Measurements from ENCODE around the gene SPAM1.
"Not testable (repeated sequence)": the region's sequence is repeated elsewhere in the genome, so short reads cannot be mapped to it uniquely, and the experiment has no call there.

Gene SPAM1

DNA sequence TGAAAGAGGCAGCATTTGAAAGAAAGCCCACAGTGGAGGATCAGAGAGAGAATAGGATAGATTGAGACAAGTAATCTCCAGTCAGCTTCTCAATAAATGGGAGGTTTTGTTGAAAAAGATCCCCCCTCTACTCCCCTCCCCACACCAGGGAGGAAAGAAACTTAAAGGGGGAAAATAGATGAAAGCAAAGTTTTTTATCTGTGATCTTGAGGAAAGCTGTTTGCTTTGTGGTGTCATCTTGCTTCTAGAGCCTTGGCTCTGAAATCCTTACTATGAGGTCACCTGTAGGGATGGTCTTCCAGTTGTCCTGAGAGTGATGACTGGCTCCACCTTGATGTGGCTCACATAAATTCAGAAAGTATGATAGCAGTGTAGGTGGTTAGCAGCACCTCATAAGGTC, at the start of gene SPAM1:
TSS of gene SPAM1 (plus strand) at position 301 of the 400 bp plus-strand sequence. CDS start 28,330 bp downstream, outside the sequence.
- in situ Hi-C loops (cut with MboI; ENCODE audit: low sequenced_read_pairs), result no loop called here

- in situ Hi-C loops (cut with MboI; ENCODE audit: low sequenced_read_pairs), result no loop called here
Measured at GRCh38 chr7:123876557-123877256, 48.3 kb upstream of the SPAM1 start.

- in situ Hi-C loops (cut with MboI; ENCODE audit: low sequenced_read_pairs), result no loop called here
Measured at GRCh38 chr7:123879628-123880027, 45.4 kb upstream of the SPAM1 start.

DNA sequence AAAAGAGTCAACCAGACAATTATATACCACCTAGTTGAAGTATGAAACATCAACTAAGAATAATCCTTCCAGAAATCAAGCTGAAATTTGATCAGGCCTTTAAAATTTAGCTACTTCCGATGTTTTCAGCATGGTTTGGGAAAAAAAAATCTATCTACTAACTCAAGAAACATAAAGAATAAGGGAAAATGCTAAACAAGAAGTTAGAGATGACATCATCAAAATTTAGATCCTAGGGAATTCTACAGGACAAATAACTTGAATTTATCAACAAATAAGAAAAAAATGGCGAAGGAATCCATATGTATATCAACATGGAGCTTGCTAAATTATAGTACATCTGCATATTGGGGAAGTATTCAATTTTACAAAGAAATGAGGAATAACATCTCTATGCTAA, 43.7 kb upstream of the SPAM1 start:
- in situ Hi-C loops (cut with MboI; ENCODE audit: low sequenced_read_pairs), result no loop called here

DNA sequence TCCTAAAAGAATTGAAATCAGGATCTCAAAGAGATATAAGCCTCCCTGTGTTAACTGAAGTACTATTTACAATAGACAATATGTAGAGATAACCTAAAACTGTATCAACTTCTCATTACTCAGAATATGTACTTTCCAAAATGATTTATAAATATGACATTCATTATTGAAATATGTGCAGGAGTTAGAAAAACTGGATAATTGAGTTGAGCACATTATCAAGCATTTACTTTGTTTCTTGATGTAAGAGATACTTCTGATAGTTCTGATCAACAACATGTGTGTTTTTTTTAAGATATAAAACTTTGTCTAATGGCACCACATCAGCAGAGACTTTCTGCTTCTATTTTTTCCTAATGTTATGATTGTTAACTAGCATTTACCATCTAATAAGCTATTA, 41.9 kb upstream of the SPAM1 start:
- in situ Hi-C loops (cut with MboI; ENCODE audit: low sequenced_read_pairs), result no loop called here

DNA sequence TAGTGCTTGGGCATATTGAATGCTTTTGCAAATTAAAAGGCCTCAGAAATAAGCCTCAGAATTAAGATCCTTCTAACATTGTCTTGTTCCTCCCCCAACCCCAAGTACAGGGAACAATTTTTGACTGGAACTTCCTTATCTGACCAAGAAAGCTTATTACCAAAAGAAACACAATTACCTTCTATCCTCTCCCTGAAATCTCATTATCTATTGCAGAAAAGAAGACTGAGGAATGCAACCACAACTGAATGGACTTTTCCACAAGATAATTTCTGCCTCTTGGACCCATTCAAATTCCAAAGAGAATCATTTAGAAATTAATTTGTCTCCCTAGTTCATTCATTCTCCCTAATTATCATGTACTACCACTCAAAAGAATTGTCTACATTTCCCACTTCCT, 36.8 kb upstream of the SPAM1 start:
- in situ Hi-C loops (cut with MboI; ENCODE audit: low sequenced_read_pairs), result no loop called here

GRCh38 chr7:123894753-123895152, 30.3 kb upstream of the SPAM1 start:
- in situ Hi-C loops (cut with MboI; ENCODE audit: low sequenced_read_pairs), result not testable (repeated sequence)

- in situ Hi-C loops (cut with MboI; ENCODE audit: low sequenced_read_pairs), result no loop called here
Measured at GRCh38 chr7:123901101-123901500, 23.9 kb upstream of the SPAM1 start.

GRCh38 chr7:123905714-123906113, 19.3 kb upstream of the SPAM1 start:
- in situ Hi-C loops (cut with MboI; ENCODE audit: low sequenced_read_pairs), result no loop called here

- in situ Hi-C loops (cut with MboI; ENCODE audit: low sequenced_read_pairs), result no loop called here
Measured at GRCh38 chr7:123916240-123916724, 8.8 kb upstream of the SPAM1 start.

DNA sequence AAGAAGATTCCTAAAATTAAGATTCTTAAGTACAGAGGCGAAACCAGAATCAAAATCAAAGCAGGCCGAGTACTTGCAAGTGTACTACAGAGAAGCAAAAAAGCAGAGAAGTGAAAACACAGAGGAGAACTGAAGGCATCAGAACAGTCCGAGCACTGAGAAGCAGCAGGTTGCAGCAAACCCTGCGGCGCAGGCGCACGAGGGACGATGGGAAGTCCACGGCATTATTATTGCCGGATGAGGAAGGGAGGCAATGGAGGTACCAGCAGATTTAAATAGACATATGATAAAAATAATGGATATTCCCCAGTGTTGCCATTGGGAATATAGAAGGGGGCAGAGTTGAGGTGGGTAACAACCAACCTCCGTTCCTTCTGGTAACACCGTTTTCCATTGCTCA, 7.2 kb upstream of the SPAM1 start:
- in situ Hi-C loops (cut with MboI; ENCODE audit: low sequenced_read_pairs), result no loop called here

DNA sequence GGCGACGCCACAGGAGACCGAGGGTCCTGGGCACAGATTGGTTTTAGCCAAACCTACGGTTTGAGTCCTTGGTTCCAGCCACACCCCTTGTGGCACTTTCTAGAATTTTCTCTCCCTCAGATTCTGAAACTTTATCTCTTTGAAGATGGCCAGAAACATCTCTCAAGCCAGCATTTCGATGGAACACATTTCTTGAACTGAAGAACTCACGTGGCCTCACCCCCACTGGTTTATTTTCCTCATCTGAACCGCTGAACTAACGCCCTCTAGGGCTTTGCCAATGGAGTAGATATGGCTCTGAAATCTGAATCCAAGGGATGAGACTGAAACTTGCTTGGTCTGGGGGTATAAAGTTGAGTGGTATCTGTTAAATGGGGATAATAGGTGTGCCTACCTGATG, 6.7 kb upstream of the SPAM1 start:
- in situ Hi-C loops (cut with MboI; ENCODE audit: low sequenced_read_pairs), result no loop called here

GRCh38 chr7:123923599-123923998, 1.4 kb upstream of the SPAM1 start:
- in situ Hi-C loops (cut with MboI; ENCODE audit: low sequenced_read_pairs), result no loop called here

GRCh38 chr7:123929107-123929506, 4.1 kb downstream of the SPAM1 start:
- in situ Hi-C loops (cut with MboI; ENCODE audit: low sequenced_read_pairs), result no loop called here

DNA sequence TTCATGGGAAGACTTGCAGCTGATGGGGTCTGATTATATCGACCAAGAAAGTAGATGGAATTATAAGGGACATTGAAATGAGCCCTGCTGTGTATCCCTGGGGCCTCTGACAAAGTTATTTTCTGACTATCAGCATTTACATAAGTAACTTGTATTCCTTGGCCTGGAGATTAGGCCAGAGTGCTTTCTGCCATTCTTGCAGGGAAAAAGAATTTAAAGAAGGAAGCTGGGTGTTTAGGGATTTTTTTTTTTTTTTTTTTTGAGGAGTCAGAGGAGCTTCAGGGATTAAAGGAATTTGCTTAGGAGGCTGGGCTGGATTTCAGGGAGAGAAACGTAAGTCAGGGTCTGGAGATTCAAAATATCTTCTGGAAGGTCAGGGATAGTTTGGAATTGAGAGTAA, 4.6 kb downstream of the SPAM1 start:
- in situ Hi-C loops (cut with MboI; ENCODE audit: low sequenced_read_pairs), result no loop called here

DNA sequence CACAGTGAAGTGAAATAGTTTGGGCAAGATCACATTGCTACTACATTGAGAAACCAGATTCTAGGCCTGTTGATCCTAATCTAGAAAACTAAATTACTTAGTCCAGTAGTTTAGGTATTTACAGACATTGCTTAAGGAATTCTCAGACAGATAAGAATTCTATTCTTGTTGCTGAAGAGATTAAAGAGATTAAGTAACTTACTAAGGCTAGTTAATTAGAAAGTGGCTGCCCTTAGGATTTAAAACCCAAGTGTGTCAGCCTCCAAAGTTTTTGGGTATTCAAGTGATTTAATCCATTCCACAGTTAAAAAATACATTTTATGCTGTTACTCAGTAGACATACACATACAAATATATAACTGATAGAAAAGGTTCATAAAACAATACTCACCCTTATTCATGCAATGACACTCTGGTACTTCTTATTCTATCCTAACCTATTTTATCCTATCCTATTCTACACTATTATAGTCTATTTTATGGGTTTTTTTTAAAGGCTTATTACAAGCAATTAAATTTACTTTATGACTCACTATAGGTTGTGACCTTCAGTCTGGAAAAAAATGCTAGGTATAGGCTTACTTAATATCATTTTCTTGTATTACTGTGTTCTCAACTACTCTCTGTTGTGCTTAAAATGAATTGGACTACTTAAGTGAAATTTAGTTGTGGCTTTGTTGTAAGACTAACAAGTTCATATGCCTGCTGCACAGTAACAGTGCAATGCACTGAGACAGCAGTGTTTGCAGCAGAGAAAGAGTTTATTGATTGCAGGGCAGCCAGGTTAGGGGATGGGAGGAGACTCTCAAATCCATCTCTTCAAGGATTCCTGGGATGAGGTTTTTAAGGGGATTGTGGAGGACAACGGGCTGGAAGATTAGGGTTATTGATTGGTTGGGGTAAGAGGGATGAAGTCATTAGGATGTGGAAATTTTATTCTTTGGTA, 10.7 kb downstream of the SPAM1 start:
- in situ Hi-C loops (cut with MboI; ENCODE audit: low sequenced_read_pairs), result no loop called here

- in situ Hi-C loops (cut with MboI; ENCODE audit: low sequenced_read_pairs), result no loop called here
Measured at GRCh38 chr7:123936388-123936787, 11.3 kb downstream of the SPAM1 start.

DNA sequence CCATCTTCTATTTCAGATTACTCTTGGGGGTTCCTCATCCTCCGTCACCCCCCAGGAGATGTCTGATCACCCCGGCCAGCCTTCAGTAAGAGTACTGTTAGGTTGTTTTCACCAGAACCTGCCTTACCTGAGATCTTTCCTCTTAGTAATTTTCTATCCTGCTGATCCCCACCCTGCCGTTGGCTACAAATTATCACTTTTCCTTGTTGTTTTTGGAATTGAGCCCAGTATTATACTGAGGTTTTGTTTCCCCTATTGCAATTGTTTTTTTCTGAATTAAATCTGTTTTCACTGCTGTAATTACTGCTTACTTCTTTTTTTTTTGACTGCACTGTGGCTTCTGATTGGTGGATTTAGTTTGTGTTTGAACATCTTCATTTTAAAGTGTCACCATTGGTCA, 14.7 kb downstream of the SPAM1 start:
- in situ Hi-C loops (cut with MboI; ENCODE audit: low sequenced_read_pairs), result no loop called here

GRCh38 chr7:123941391-123942180, 16.5 kb downstream of the SPAM1 start:
- in situ Hi-C loops (cut with MboI; ENCODE audit: low sequenced_read_pairs), result no loop called here

DNA sequence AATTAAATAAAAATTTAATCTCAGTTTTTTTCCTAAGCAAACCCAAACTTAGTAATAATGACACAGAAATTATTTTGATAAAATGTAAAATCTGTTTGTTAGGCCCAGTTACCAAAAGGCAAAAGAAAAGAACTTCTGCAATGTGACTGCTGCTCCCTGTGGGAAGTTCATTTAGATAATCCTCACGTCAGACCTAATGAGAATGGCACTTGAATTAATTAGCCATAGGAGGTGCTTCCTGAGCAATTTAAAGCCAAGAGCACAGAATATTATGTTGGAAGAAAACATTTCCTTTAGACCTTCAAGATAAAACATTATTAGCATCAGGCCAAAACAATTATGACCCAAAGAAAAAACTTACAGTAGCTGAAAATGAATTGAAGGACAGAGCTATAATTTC, 19.4 kb downstream of the SPAM1 start:
- in situ Hi-C loops (cut with MboI; ENCODE audit: low sequenced_read_pairs), result no loop called here

DNA sequence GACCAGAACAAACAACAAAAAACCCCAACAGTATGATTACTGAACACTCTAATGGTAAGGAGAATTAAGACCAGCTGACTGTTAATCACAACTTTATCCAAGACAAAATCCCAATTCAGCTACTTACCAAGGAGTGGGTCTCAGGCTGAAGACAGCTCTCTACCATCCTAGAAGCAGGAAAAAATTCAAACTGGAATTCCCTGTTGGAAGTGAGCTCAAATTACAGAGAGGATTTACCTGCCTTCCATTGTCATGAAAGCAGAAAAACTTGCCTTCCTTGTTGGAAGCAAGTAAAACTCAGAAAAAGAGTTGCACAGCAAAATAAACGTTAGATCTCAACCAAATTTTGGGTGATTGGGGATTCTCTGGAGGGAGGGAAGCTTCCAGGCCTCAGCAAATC, 20.9 kb downstream of the SPAM1 start:
- in situ Hi-C loops (cut with MboI; ENCODE audit: low sequenced_read_pairs), result no loop called here

All from HL-60/S4 treated with retinoic acid at 250 ng/mL for 4 days and 3 days (cell line).